ENCODE data around the gene LRP2BP. TPM values are rescaled to one million over a fixed set of nuclear protein-coding genes. Genes with fewer than 3 reads are reported as not detected.

The LRP2BP gene
- 0.32 and 1.3 TPM in 2 replicates for total RNA-seq

- TF ChIP-seq, protein P1, sequence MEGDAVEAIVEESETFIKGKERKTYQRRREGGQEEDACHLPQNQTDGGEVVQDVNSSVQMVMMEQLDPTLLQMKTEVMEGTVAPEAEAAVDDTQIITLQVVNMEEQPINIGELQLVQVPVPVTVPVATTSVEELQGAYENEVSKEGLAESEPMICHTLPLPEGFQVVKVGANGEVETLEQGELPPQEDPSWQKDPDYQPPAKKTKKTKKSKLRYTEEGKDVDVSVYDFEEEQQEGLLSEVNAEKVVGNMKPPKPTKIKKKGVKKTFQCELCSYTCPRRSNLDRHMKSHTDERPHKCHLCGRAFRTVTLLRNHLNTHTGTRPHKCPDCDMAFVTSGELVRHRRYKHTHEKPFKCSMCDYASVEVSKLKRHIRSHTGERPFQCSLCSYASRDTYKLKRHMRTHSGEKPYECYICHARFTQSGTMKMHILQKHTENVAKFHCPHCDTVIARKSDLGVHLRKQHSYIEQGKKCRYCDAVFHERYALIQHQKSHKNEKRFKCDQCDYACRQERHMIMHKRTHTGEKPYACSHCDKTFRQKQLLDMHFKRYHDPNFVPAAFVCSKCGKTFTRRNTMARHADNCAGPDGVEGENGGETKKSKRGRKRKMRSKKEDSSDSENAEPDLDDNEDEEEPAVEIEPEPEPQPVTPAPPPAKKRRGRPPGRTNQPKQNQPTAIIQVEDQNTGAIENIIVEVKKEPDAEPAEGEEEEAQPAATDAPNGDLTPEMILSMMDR (IDR thresholded peaks at IDR 0.05; ENCODE audit: insufficient read depth, low read depth, low read length), result no peak
- DNase-seq (ENCODE audit: low read depth), result peak; percentile 44
- peak within 1 kb of the TSS; percentile 80 for H3K4me3 ChIP-seq (ENCODE audit: low read depth, low read length)
These were observed at the start of gene LRP2BP for GRCh38 chr4:185395238-185395955. Gene LRP2BP, minus strand, starts transcription at chr4:185395924. Its CDS starts 17,738 bp downstream, at chr4:185378186.

GRCh38 chr4:185445209-185445608, 49.5 kb upstream of the LRP2BP start:
- H3K4me3 ChIP-seq (ENCODE audit: low read depth, low read length), result no peak overlapping the region
- no peak for DNase-seq (ENCODE audit: low read depth)
- TF ChIP-seq, protein P1 (IDR thresholded peaks at IDR 0.05; ENCODE audit: insufficient read depth, low read depth, low read length), result no peak

GRCh38 chr4:185441479-185441878, 45.8 kb upstream of the LRP2BP start:
- H3K4me3 ChIP-seq (ENCODE audit: low read depth, low read length), result no peak overlapping the region
- DNase-seq (ENCODE audit: low read depth), result no peak
- TF ChIP-seq, protein P1 (IDR thresholded peaks at IDR 0.05; ENCODE audit: insufficient read depth, low read depth, low read length), result no peak

- TF ChIP-seq, protein P1 (IDR thresholded peaks at IDR 0.05; ENCODE audit: insufficient read depth, low read depth, low read length), result no peak
- no peak for DNase-seq (ENCODE audit: low read depth)
- H3K4me3 ChIP-seq (ENCODE audit: low read depth, low read length), result no peak overlapping the region
These were observed 42.1 kb upstream of the LRP2BP start for GRCh38 chr4:185437809-185438208.

GRCh38 chr4:185435466-185435865, 39.7 kb upstream of the LRP2BP start:
- no peak overlapping the region for H3K4me3 ChIP-seq (ENCODE audit: low read depth, low read length)
- TF ChIP-seq, protein P1 (IDR thresholded peaks at IDR 0.05; ENCODE audit: insufficient read depth, low read depth, low read length), result no peak
- no peak for DNase-seq (ENCODE audit: low read depth)

DNA sequence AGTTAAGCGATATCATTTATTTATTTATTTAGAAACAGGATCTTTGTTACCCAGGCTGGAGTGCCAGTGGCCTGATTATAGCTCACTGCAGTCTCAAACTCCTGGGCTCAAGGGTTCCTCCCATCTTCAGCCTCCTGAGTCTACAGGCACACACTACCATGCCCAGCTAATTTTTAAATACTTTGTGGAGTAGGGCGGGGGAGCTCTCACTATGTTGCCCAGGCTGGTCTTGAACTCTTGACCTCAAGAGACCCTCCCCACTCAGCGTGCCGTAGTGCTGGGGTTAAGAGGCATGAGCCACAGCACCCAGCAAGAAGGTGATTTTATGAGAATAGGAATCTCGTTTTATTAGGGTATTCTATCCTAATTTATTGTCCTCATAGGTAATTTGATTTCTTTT, 33.9 kb upstream of the LRP2BP start:
- no peak overlapping the region for H3K4me3 ChIP-seq (ENCODE audit: low read depth, low read length)
- no peak for DNase-seq (ENCODE audit: low read depth)
- TF ChIP-seq, protein P1 (IDR thresholded peaks at IDR 0.05; ENCODE audit: insufficient read depth, low read depth, low read length), result no peak

All from fibroblast of villous mesenchyme (primary cell).